Measurements from ENCODE around the gene SLC26A11.
A peak's percentile ranks its signal among the peaks of the same experiment; 100 is the strongest.

Gene SLC26A11

GRCh38 chr17:80209765-80210164 lies 10.5 kb upstream of the SLC26A11 start:
- H3K27ac Mint-ChIP-seq, result no peak overlapping the region
- H3K27me3 Mint-ChIP-seq, result no peaks in the 10 kb centered on the region
- H3K4me3 Mint-ChIP-seq, result no peak overlapping the region
- no peaks in the 10 kb centered on the region for H3K4me1 Mint-ChIP-seq
- no peaks in the 10 kb centered on the region for H3K36me3 Mint-ChIP-seq
- no peaks in the 10 kb centered on the region for H3K9me3 Mint-ChIP-seq

- H3K4me1 Mint-ChIP-seq, result no peaks in the 10 kb centered on the region
- no peak overlapping the region for H3K27ac Mint-ChIP-seq
- H3K9me3 Mint-ChIP-seq, result no peaks in the 10 kb centered on the region
- H3K4me3 Mint-ChIP-seq, result no peak overlapping the region
- H3K36me3 Mint-ChIP-seq, result no peaks in the 10 kb centered on the region
- H3K27me3 Mint-ChIP-seq, result no peaks in the 10 kb centered on the region
Observed at GRCh38 chr17:80210348-80211108, 9.7 kb upstream of the SLC26A11 start.

GRCh38 chr17:80212109-80212508 lies 8.1 kb upstream of the SLC26A11 start:
- H3K27me3 Mint-ChIP-seq, result no peaks in the 10 kb centered on the region
- H3K9me3 Mint-ChIP-seq, result no peaks in the 10 kb centered on the region
- H3K36me3 Mint-ChIP-seq, result no peaks in the 10 kb centered on the region
- no peak overlapping the region for H3K27ac Mint-ChIP-seq
- H3K4me3 Mint-ChIP-seq, result no peak overlapping the region
- peaks cover 1% of the 10 kb centered on the region for H3K4me1 Mint-ChIP-seq

GRCh38 chr17:80212511-80212910 lies 7.7 kb upstream of the SLC26A11 start:
- no peaks in the 10 kb centered on the region for H3K9me3 Mint-ChIP-seq
- no peak overlapping the region for H3K4me3 Mint-ChIP-seq
- H3K36me3 Mint-ChIP-seq, result peaks cover under 1% of the 10 kb centered on the region
- H3K27me3 Mint-ChIP-seq, result no peaks in the 10 kb centered on the region
- H3K4me1 Mint-ChIP-seq, result peaks cover 5% of the 10 kb centered on the region
- no peak overlapping the region for H3K27ac Mint-ChIP-seq

- no peak overlapping the region for H3K27ac Mint-ChIP-seq
- peaks cover 2% of the 10 kb centered on the region for H3K36me3 Mint-ChIP-seq
- H3K4me1 Mint-ChIP-seq, result peaks cover 9% of the 10 kb centered on the region
- no peaks in the 10 kb centered on the region for H3K9me3 Mint-ChIP-seq
- H3K4me3 Mint-ChIP-seq, result no peak overlapping the region
- H3K27me3 Mint-ChIP-seq, result no peaks in the 10 kb centered on the region
Observed at GRCh38 chr17:80212962-80213642, 7.1 kb upstream of the SLC26A11 start.

GRCh38 chr17:80213643-80213975 lies 6.6 kb upstream of the SLC26A11 start:
- H3K27me3 Mint-ChIP-seq, result no peaks in the 10 kb centered on the region
- H3K27ac Mint-ChIP-seq, result no peak overlapping the region
- H3K4me3 Mint-ChIP-seq, result no peak overlapping the region

GRCh38 chr17:80214012-80214877 lies 6.0 kb upstream of the SLC26A11 start:
- peaks cover 18% of the 10 kb centered on the region for H3K4me1 Mint-ChIP-seq
- no peak overlapping the region for H3K27ac Mint-ChIP-seq
- no peak overlapping the region for H3K4me3 Mint-ChIP-seq
- no peaks in the 10 kb centered on the region for H3K9me3 Mint-ChIP-seq
- no peaks in the 10 kb centered on the region for H3K27me3 Mint-ChIP-seq
- peaks cover 2% of the 10 kb centered on the region for H3K36me3 Mint-ChIP-seq

More at GRCh38 chr17:80213643-80213975, 6.6 kb upstream of the SLC26A11 start:
- no peaks in the 10 kb centered on the region for H3K9me3 Mint-ChIP-seq
- peaks cover 2% of the 10 kb centered on the region for H3K36me3 Mint-ChIP-seq
- peaks cover 12% of the 10 kb centered on the region for H3K4me1 Mint-ChIP-seq

- Mint-ChIP-seq H3K36me3 (peaks cover 2% of the 10 kb centered on the region), H3K27me3 (no peaks in the 10 kb centered on the region), H3K9me3 (no peaks in the 10 kb centered on the region), H3K4me3 (no peak overlapping the region), H3K4me1 (peaks cover 24% of the 10 kb centered on the region), H3K27ac (no peak overlapping the region)
Observed at GRCh38 chr17:80214878-80215210, 5.4 kb upstream of the SLC26A11 start.

GRCh38 chr17:80216473-80217456 lies 3.5 kb upstream of the SLC26A11 start:
- no peaks in the 10 kb centered on the region for H3K9me3 Mint-ChIP-seq
- peaks cover 28% of the 10 kb centered on the region for H3K4me1 Mint-ChIP-seq
- peak overlapping the region; percentile 30 for H3K27ac Mint-ChIP-seq
- no peak overlapping the region for H3K4me3 Mint-ChIP-seq
- H3K36me3 Mint-ChIP-seq, result peaks cover 2% of the 10 kb centered on the region
- no peaks in the 10 kb centered on the region for H3K27me3 Mint-ChIP-seq

GRCh38 chr17:80217703-80218362 lies 2.4 kb upstream of the SLC26A11 start:
- H3K27ac Mint-ChIP-seq, result peak overlapping the region; percentile 60
- no peaks in the 10 kb centered on the region for H3K27me3 Mint-ChIP-seq
- peaks cover 31% of the 10 kb centered on the region for H3K4me1 Mint-ChIP-seq
- H3K36me3 Mint-ChIP-seq, result peaks cover 2% of the 10 kb centered on the region
- H3K9me3 Mint-ChIP-seq, result no peaks in the 10 kb centered on the region
- no peak overlapping the region for H3K4me3 Mint-ChIP-seq

GRCh38 chr17:80218391-80218790 lies 1.8 kb upstream of the SLC26A11 start:
- no peaks in the 10 kb centered on the region for H3K9me3 Mint-ChIP-seq
- H3K27me3 Mint-ChIP-seq, result no peaks in the 10 kb centered on the region
- peak overlapping the region; percentile 68 for H3K4me3 Mint-ChIP-seq
- H3K27ac Mint-ChIP-seq, result peak overlapping the region; percentile 84
- peaks cover 33% of the 10 kb centered on the region for H3K4me1 Mint-ChIP-seq
- peaks cover 2% of the 10 kb centered on the region for H3K36me3 Mint-ChIP-seq

GRCh38 chr17:80219013-80219762 lies 1.0 kb upstream of the SLC26A11 start:
- peak overlapping the region; percentile 89 for H3K4me3 Mint-ChIP-seq
- H3K9me3 Mint-ChIP-seq, result no peaks in the 10 kb centered on the region
- H3K36me3 Mint-ChIP-seq, result peaks cover 2% of the 10 kb centered on the region
- H3K4me1 Mint-ChIP-seq, result peaks cover 41% of the 10 kb centered on the region
- H3K27ac Mint-ChIP-seq, result peak overlapping the region; percentile 93
- H3K27me3 Mint-ChIP-seq, result no peaks in the 10 kb centered on the region

- no peaks in the 10 kb centered on the region for H3K9me3 Mint-ChIP-seq
- H3K27ac Mint-ChIP-seq, result peak overlapping the region; percentile 93
- peak overlapping the region; percentile 89 for H3K4me3 Mint-ChIP-seq
- peaks cover 45% of the 10 kb centered on the region for H3K4me1 Mint-ChIP-seq
- H3K36me3 Mint-ChIP-seq, result peaks cover 2% of the 10 kb centered on the region
- no peaks in the 10 kb centered on the region for H3K27me3 Mint-ChIP-seq
Observed at GRCh38 chr17:80219763-80220053, 519 bp upstream of the SLC26A11 start.

GRCh38 chr17:80220736-80221215 lies 549 bp downstream of the SLC26A11 start:
- Mint-ChIP-seq H3K36me3 (peaks cover 2% of the 10 kb centered on the region), H3K27ac (no peak overlapping the region), H3K9me3 (no peaks in the 10 kb centered on the region), H3K4me1 (peaks cover 45% of the 10 kb centered on the region), H3K27me3 (no peaks in the 10 kb centered on the region), H3K4me3 (peak overlapping the region; percentile 82)

Data from activated naive CD4-positive, alpha-beta T cell treated with anti-CD3 and anti-CD28 coated beads, Interleukin-2, amount 50 U/mL, for 24 hours (primary cell).